CD4-positive, alpha-beta T cell treated with Interleukin-15 for 1 hour (primary cell): Measurements from ENCODE around the gene DDIT4.

Experiments
- DNase-seq: peaks from one replicate; pipeline ENCODE4 v3.0.0-alpha.2; 2020

Gene DDIT4

DNA sequence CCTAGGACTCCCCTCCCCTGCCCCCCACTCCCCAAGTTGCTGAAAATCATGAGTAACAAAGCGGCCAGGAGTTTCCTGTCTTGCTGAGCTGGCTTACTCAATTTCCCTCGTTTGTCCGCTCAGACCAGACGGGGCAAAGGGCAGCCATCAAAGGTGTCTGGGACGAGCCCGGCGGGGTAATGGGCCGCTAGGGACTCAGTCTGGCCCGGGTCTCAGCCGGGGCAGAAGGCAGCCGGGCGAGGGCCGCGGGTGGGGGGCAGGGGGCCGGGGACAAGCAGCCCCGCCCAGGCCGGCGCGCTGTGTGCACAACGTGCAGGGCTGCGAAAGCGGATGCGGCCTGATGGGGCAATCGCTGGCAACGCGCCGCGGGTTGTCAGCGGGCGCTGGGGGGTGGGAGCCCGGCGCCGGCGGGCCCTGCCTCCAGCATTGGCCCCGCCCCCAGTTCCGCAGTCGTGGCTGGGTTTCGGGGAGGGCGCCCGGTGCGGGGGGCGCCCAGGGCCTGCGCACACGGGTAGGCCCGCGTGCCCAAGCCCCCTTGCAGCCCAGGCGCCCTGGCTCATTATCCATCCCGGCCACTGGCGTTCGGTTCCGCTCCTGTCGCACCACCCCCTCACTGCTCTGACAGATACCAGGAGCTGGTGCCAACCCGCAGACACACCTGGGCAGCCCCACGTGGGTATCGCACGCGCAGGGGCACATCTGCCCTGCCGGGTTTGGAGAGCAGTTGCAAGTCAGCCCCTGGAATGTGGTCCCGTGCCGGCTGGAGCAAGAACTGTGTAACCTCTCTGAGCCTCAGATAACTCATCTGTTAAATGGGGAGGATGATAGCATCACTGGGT is 45.9 kb downstream of the DDIT4 start:
- peak; percentile 90 for DNase-seq

DNA sequence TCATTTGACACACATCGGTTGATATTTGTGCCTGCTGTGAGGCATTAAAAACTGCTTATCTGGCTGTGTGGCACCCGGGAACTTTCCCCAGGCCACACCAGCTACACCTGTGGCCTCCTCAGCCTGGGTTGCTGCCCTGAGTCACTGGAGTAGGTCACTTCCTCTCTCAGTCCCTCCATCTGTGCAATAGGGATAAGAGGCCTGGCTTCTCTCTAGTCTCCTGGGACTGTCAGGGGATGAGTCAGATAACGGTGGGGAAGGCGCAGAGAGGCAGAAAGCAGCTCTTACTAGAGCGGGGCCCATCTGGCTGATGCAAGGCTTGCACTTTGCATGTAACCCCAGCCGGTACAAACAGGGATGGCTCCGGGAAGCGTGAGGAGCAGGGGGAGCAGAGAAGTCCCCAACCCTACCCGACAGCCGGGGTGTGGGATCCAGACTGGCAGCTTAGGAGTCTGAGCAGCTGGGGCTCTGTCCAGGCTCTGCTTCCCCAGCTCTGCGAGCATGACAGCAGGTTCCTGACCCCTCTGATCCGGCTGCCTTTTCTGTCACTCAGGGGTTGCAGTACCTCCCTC is 47.0 kb downstream of the DDIT4 start:
- DNase-seq, result peak; percentile 85

- no peak for DNase-seq
These were observed 47.7 kb downstream of the DDIT4 start for GRCh38 chr10:72321248-72322029.

DNA sequence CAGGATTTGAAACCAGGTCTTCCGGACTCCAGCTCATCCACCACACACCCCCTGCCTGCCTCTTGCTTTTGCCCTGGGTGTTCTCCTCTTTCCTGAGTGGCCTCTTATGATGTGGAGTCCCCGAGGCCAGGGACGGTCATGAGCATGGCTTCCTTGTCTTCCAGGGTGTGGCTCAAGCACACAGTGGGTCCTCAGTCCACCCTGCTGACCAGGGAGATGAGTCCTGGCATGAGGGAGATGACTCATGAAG is 48.2 kb downstream of the DDIT4 start:
- peak; percentile 55 for DNase-seq

GRCh38 chr10:72322280-72323058 is 48.7 kb downstream of the DDIT4 start:
- DNase-seq, result peak; percentile 69

DNA sequence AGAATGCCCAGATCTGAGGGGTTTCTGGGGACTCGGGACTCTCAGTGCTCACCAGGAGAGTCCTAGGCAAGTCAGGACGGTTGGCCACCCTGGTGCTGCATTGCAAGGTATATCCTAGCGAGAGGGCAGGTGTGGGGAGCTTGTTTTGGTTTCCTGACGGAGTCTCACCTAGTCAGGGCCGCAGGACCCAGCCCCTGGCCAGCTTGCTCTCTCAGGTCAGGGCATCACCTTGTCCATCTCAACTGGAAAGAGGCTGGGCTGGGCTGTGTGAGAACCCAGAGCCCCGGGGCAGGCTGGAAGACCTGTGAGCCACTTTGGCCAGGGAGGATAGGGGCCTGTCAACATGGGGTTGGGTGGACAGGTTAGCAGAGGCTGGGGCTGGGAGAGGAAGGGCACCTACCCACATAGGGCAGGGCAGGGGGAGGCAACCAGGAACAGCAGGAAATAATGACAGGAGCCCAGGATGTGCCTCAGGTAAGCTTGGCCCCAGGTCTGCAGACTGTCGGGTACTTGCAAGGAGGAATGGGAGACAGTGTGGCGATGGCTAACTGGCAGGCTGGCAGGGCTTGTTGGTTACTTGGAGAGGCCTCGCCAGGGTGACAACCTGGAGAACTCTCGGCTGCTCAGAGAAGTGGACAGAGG is 49.5 kb downstream of the DDIT4 start:
- no peak for DNase-seq

DNA sequence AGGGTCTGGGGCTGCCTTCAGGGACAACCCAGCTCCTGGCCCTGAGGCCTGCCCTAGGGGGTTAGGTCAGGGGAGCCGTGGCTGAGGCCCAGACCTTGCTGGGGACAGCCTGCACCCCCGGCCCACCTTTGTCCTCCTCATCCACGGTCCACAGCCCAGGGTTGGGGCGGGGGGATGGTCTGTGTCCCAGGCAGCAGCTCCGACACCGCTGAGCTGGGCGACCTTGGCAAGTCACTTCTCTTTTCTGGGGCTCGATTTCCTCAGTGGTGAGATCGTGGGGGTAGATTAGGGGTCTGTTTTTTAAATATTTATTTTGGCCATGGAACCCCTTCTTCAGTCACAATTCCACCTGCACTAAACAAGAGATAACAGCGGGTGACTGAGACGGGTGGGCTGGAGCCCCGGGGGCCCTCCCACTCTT is 50.1 kb downstream of the DDIT4 start:
- no peak for DNase-seq
